ENCODE results near the gene FLT3.
"Not testable (repeated sequence)": the region's sequence is repeated elsewhere in the genome, so short reads cannot be mapped to it uniquely, and the experiment has no call there.

Gene FLT3

DNA sequence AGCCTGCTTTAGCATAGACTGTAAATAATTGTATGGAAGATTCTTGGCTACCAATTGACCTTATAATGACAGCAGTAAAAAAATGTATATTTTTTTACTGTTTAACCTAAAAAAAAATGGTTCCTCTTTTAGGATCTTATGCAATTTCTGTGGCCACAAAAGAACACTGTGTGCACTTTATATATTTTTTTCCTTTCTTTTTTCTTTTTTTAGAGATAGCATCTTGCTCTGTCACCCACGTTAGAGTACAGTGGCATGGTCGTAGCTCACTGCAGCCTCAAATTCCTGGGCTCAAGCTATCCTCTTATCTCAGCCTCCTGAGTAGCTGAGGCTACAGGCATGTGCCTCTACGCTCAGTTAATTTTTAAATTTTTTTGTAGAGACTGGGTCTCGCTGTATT is 6.1 kb downstream of the FLT3 start:
- H3K4me1 Mint-ChIP-seq = no peaks in the 10 kb centered on the region
- DNase-seq = no peak
- H3K4me3 Mint-ChIP-seq = no peak overlapping the region
- TF ChIP-seq, protein P1, sequence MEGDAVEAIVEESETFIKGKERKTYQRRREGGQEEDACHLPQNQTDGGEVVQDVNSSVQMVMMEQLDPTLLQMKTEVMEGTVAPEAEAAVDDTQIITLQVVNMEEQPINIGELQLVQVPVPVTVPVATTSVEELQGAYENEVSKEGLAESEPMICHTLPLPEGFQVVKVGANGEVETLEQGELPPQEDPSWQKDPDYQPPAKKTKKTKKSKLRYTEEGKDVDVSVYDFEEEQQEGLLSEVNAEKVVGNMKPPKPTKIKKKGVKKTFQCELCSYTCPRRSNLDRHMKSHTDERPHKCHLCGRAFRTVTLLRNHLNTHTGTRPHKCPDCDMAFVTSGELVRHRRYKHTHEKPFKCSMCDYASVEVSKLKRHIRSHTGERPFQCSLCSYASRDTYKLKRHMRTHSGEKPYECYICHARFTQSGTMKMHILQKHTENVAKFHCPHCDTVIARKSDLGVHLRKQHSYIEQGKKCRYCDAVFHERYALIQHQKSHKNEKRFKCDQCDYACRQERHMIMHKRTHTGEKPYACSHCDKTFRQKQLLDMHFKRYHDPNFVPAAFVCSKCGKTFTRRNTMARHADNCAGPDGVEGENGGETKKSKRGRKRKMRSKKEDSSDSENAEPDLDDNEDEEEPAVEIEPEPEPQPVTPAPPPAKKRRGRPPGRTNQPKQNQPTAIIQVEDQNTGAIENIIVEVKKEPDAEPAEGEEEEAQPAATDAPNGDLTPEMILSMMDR (IDR thresholded peaks at IDR 0.05) = no peak
- peaks cover 63% of the 10 kb centered on the region for H3K27me3 Mint-ChIP-seq (ENCODE audit: low read depth, poor library complexity)
- peaks cover 17% of the 10 kb centered on the region for H3K9me3 Mint-ChIP-seq
- H3K36me3 Mint-ChIP-seq (ENCODE audit: low read depth) = no peaks in the 10 kb centered on the region
- no peak overlapping the region for H3K27ac Mint-ChIP-seq

DNA sequence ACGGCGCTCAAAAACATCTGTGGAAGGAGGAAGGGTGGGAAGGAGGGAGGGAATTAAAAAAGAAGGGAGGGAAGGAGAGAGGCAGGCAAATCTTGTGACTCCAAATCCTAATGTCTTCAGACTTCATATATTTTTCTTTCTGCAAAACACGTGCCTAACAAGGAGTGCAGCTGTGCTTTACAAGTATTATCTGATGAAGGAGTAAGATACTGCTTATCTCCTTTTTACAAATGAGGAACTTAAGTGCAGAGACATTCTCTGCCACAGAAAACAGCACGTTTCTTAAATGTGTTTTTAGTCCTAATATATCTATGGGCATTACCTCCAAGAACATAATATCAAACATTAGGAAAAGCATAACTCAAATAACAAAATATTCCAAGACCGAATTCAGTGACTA is 6.5 kb downstream of the FLT3 start:
- no peaks in the 10 kb centered on the region for H3K36me3 Mint-ChIP-seq (ENCODE audit: low read depth)
- H3K4me3 Mint-ChIP-seq = no peak overlapping the region
- DNase-seq = no peak
- peaks cover 13% of the 10 kb centered on the region for H3K9me3 Mint-ChIP-seq
- no peaks in the 10 kb centered on the region for H3K4me1 Mint-ChIP-seq
- H3K27ac Mint-ChIP-seq = no peak overlapping the region
- peaks cover 58% of the 10 kb centered on the region for H3K27me3 Mint-ChIP-seq (ENCODE audit: low read depth, poor library complexity)
- TF ChIP-seq, protein P1 (IDR thresholded peaks at IDR 0.05) = no peak

DNA sequence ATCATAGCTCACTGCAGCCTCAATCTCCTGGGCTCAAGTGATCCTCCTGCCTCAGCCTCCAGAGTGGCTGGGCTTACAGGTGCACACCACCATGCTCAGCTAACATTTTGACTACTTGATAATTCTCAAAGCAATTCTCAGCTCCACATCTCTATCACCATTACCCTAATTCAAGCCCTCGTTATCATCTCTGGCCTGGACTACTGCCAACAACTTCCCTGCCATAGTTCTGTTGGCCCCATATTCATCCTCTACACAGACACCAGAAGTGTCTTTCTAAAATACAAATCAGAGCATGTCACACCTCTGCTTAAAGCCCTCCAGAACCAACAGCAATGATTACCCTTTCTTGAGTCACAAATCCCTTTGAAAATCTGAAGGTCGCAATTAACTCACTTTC is 7.9 kb downstream of the FLT3 start:
- TF ChIP-seq, protein P1 (IDR thresholded peaks at IDR 0.05) = no peak
- Mint-ChIP-seq H3K9me3 (peaks cover 2% of the 10 kb centered on the region), H3K36me3 (ENCODE audit: low read depth) (no peaks in the 10 kb centered on the region), H3K4me3 (no peak overlapping the region), H3K27me3 (ENCODE audit: low read depth, poor library complexity) (peaks cover 47% of the 10 kb centered on the region), H3K27ac (no peak overlapping the region), H3K4me1 (no peaks in the 10 kb centered on the region)
- DNase-seq = no peak

DNA sequence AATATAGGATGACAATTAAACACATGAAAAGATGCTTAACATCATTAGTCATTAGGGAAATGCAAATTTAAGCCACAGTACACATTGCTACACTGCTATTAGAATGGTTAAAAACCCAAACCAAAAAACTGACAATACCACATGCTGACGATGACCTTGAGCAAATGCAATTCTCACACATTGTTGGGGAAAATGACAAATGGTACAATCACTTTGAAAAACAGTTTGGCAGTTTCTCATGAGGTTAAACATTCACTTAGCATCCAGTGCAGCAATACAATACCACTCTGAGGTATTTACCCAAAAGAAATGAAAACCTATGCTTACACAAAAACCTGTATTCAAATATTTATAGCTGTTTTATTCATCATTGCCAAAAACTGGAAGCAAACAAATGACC is 11.3 kb downstream of the FLT3 start:
- TF ChIP-seq, protein P1 (IDR thresholded peaks at IDR 0.05) = no peak
- no peaks in the 10 kb centered on the region for H3K36me3 Mint-ChIP-seq (ENCODE audit: low read depth)
- no peaks in the 10 kb centered on the region for H3K4me1 Mint-ChIP-seq

DNA sequence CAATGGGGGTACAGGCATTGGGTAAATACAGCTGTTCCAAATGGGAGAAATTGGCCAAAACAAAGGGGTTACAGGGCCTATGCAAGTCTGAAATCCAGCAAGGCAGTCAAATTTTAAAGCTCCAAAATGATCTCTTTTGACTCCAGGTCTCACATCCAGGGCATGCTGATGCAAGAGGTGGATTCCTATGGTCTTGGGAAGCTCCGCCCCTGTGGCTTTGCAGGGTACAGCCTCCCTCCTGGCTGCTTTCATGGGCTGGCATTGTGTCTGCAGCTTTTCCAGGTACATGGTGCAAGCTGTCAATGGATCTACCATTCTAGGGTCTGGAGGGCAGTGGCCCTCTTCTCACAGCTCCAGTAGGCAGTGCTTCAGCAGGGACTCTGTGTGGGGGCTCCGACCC is 22.6 kb downstream of the FLT3 start:
- H3K27me3 Mint-ChIP-seq (ENCODE audit: low read depth, poor library complexity); H3K4me1 Mint-ChIP-seq; DNase-seq; H3K4me3 Mint-ChIP-seq; H3K27ac Mint-ChIP-seq; H3K36me3 Mint-ChIP-seq (ENCODE audit: low read depth); H3K9me3 Mint-ChIP-seq: not testable (repeated sequence)

More for the DNA sequence above, 11.3 kb downstream of the FLT3 start:
- Mint-ChIP-seq H3K27ac (no peak overlapping the region), H3K4me3 (no peak overlapping the region), H3K9me3 (peaks cover 5% of the 10 kb centered on the region), H3K27me3 (ENCODE audit: low read depth, poor library complexity) (peaks cover 23% of the 10 kb centered on the region)
- DNase-seq = no peak

DNA sequence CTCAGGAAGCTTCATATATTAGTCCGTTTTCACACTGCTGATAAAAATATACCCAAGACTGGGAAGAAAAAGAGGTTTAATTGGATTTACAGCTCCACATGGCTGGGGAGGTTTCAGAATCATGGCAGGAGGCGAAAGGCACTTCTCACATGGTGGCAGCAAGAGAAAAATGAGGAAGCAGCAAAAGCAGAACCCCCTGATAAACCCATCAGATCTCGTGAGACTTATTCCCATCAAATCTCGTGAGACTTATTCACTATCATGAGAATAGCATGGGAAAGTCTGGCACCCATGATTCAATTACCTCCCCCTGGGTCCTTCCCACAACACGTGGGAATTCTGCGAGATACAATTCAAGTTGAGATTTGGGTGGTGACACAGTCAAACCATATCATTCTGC is 23.1 kb downstream of the FLT3 start:
- H3K9me3 Mint-ChIP-seq = peaks cover 4% of the 10 kb centered on the region
- H3K4me3 Mint-ChIP-seq = no peak overlapping the region
- H3K27me3 Mint-ChIP-seq (ENCODE audit: low read depth, poor library complexity) = peaks cover 3% of the 10 kb centered on the region
- H3K27ac Mint-ChIP-seq = no peak overlapping the region
- H3K4me1 Mint-ChIP-seq = no peaks in the 10 kb centered on the region
- DNase-seq = no peak
- no peaks in the 10 kb centered on the region for H3K36me3 Mint-ChIP-seq (ENCODE audit: low read depth)
- TF ChIP-seq, protein P1 (IDR thresholded peaks at IDR 0.05) = no peak

Data from nephron progenitor cell (in vitro differentiated cells).